DND-41 (cell line): ENCODE measurements around the gene MGAT5.

Experiments
- ATAC-seq: fragments of 200-7000 bp; cut with Tn5 transposase; 3 replicates; pipeline ENCODE4 v1.9.1; 2021; ENCODE audit warnings: low read depth; ENCODE audit not compliant: insufficient read depth
- DNase-seq: peaks from one replicate; pipeline ENCODE4 v3.0.0-alpha.2; 2020
- H2AFZ ChIP-seq: 2 replicates; pipeline ENCODE4 v1.6.0; 2012; ENCODE audit warnings: low read depth, low read length
- H3K27ac ChIP-seq: 2 replicates; pipeline ENCODE4 v1.5.1; 2012; ENCODE audit warnings: low read length, inconsistent platforms
- H3K27me3 ChIP-seq: fragments of 200-600 bp; sonication (generic); 2 replicates; pipeline ENCODE4 v1.6.0; 2012; ENCODE audit warnings: low read length, mild to moderate bottlenecking, inconsistent platforms; ENCODE audit not compliant: insufficient read depth, poor library complexity
- H3K36me3 ChIP-seq: 2 replicates; pipeline ENCODE4 v1.5.1; 2012; ENCODE audit warnings: low read length, inconsistent platforms; ENCODE audit not compliant: insufficient read depth
- H3K4me1 ChIP-seq: 2 replicates; pipeline ENCODE4 v1.5.1; 2012; ENCODE audit warnings: mild to moderate bottlenecking, low read length; ENCODE audit not compliant: insufficient read depth
- H3K4me2 ChIP-seq: 2 replicates; pipeline ENCODE4 v1.6.0; 2012; ENCODE audit warnings: mild to moderate bottlenecking, moderate library complexity, low read length, inconsistent platforms; ENCODE audit not compliant: insufficient read depth
- H3K4me3 ChIP-seq, 2 experiments: fragments of 200-600 bp in 1 of 2; shearing (Covaris generic) in 1 of 2; 2 replicates each; pipeline ENCODE4 v1.5.1; 2012 to 2016; ENCODE audit warnings: inconsistent platforms in 2 of 2, low read length in 2 of 2, mild to moderate bottlenecking in 2 of 2, low read depth in 1 of 2, moderate library complexity in 1 of 2
- H3K79me2 ChIP-seq: 2 replicates; pipeline ENCODE4 v1.6.0; 2012; ENCODE audit warnings: low read length, inconsistent platforms; ENCODE audit not compliant: insufficient read depth
- H3K9ac ChIP-seq: 2 replicates; pipeline ENCODE4 v1.6.0; 2012; ENCODE audit warnings: low read depth, mild to moderate bottlenecking, inconsistent platforms, low read length, moderate library complexity
- H3K9me3 ChIP-seq: 2 replicates; pipeline ENCODE4 v1.5.1; 2012; ENCODE audit warnings: low read length, moderate library complexity, mild to moderate bottlenecking, inconsistent platforms; ENCODE audit not compliant: insufficient read depth, severe bottlenecking
- H4K20me1 ChIP-seq: 2 replicates; pipeline ENCODE4 v1.6.0; 2012; ENCODE audit warnings: low read length; ENCODE audit not compliant: insufficient read depth
- EZH2 ChIP-seq: IDR thresholded peaks from 3 replicates; pipeline ENCODE4 v1.6.1; 2012; ENCODE audit warnings: borderline replicate concordance, low read depth, mild to moderate bottlenecking, moderate library complexity, low read length, inconsistent platforms; ENCODE audit not compliant: severe bottlenecking
- TF ChIP-seq, protein P1 (sequence below): IDR thresholded peaks from 2 replicates; pipeline ENCODE4 v1.5.1; 2012; ENCODE audit warnings: borderline replicate concordance, low read length, moderate library complexity, mild to moderate bottlenecking; ENCODE audit not compliant: poor library complexity, severe bottlenecking; ENCODE audit errors: extremely low read depth

Gene MGAT5

DNA sequence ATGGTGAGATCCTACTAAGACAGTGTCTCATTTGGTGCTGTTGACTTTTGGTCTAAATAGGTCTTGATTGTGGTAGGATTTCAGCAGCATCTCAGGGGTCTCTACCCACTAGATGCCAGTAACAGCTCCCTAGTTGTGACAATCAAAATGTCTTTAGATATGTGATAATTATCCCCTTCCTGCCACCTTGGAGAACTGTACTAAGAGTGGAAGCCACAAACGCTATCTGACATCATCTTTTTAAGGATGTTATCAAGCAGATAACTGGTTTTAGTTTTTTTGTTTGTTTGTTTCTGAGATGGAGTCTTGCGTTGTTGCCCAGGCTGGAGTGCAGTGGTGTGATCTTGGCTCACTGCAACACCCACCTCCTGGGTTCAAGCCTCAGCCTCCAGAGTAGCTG is 3.1 kb downstream of the MGAT5 start:
- ATAC-seq (no peak), DNase-seq (no peak)
- Histone ChIP-seq H3K4me1 (peaks cover 42% of the 10 kb centered on the region), H2AFZ (no peak overlapping the region), H3K27me3 (no peaks in the 10 kb centered on the region), H3K4me3 (no peak overlapping the region), H3K9ac (no peak overlapping the region), H3K9me3 (no peaks in the 10 kb centered on the region), H3K36me3 (peaks cover 23% of the 10 kb centered on the region), H4K20me1 (peaks cover 29% of the 10 kb centered on the region), H3K79me2 (peaks cover 42% of the 10 kb centered on the region), H3K4me2 (no peak overlapping the region), H3K27ac (peak overlapping the region; percentile 75)
- TF ChIP-seq, protein P1, sequence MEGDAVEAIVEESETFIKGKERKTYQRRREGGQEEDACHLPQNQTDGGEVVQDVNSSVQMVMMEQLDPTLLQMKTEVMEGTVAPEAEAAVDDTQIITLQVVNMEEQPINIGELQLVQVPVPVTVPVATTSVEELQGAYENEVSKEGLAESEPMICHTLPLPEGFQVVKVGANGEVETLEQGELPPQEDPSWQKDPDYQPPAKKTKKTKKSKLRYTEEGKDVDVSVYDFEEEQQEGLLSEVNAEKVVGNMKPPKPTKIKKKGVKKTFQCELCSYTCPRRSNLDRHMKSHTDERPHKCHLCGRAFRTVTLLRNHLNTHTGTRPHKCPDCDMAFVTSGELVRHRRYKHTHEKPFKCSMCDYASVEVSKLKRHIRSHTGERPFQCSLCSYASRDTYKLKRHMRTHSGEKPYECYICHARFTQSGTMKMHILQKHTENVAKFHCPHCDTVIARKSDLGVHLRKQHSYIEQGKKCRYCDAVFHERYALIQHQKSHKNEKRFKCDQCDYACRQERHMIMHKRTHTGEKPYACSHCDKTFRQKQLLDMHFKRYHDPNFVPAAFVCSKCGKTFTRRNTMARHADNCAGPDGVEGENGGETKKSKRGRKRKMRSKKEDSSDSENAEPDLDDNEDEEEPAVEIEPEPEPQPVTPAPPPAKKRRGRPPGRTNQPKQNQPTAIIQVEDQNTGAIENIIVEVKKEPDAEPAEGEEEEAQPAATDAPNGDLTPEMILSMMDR, result peak; percentile 22
- TF ChIP-seq EZH2, result no peak

DNA sequence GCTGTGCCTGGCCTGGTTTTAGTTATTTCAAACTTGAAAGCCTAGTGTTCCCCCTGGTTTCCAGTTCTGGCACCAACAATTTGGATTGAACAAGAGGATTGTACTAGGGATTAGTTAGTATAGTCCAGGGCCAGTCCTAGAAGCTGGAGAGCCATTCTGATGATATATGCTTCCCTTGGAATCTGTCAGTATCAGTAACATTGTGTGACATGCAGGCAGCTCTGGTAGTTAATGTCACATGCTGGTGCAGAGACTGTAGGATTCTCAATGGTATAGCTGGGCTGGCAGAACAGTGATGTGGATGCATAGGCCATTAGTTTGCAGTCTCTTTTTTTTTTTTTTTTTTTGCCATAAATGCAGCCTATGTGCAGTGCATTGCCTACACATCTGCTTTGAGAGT is 3.6 kb downstream of the MGAT5 start:
- Histone ChIP-seq H3K27me3 (no peaks in the 10 kb centered on the region), H3K4me1 (peaks cover 42% of the 10 kb centered on the region), H3K27ac (peak overlapping the region; percentile 75), H3K9me3 (no peaks in the 10 kb centered on the region), H4K20me1 (peaks cover 25% of the 10 kb centered on the region), H3K79me2 (peaks cover 37% of the 10 kb centered on the region), H3K36me3 (peaks cover 23% of the 10 kb centered on the region), H3K9ac (peak overlapping the region; percentile 22; the same call in 1 of the 2 replicates), H2AFZ (no peak overlapping the region), H3K4me2 (peak overlapping the region; percentile 47; the same call in 1 of the 2 replicates), H3K4me3 (no peak overlapping the region)
- no peak for TF ChIP-seq EZH2
- TF ChIP-seq, protein P1, result no peak
- ATAC-seq, result no peak
- DNase-seq, result no peak

DNA sequence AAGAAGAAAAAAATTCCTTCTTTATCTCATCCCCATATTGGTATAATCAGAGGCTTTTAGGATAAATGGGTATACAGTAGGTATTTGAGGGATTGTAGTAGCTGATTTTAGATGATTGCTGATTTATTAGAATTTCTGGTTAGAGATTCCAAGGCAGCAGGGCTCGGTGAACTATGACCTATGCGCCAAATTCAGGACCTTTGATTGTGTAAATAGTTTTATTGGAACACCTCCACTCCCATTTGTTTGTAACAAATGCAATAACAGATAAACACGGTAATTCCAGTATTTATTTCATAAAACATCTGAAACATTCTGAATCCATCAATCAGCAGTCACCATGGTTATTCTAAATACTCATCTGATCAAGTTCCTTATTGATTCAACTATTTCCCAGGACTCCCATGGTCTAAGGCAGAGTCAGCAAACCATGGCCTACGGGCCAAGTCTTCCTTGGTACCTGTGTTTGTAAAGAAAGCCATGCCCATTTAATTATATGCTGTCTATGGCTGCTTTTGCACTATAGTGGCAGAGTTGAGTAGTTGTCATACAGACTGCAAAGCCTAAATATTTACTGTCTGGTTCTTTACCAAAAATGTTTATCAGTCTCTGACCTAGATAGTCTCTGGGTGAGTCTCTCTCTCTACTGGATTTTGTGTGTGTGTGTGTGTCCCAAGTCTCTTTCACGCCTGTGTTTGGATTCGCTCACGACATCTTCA is 4.3 kb downstream of the MGAT5 start:
- Histone ChIP-seq H3K79me2 (peaks cover 36% of the 10 kb centered on the region), H2AFZ (no peak overlapping the region), H4K20me1 (peaks cover 30% of the 10 kb centered on the region), H3K36me3 (peaks cover 22% of the 10 kb centered on the region), H3K4me1 (peaks cover 42% of the 10 kb centered on the region), H3K27ac (peak overlapping the region; percentile 75), H3K4me3 (peak overlapping the region in 1 of 2 experiments; percentile 21; a peak in 1 of 4 replicates), H3K9me3 (no peaks in the 10 kb centered on the region), H3K27me3 (no peaks in the 10 kb centered on the region), H3K9ac (peak overlapping the region; percentile 22; the same call in 1 of the 2 replicates), H3K4me2 (peak overlapping the region; percentile 47)
- ATAC-seq (peak; percentile 53; the same call in 2 of the 3 replicates), DNase-seq (no peak)
- TF ChIP-seq, protein P1, result no peak
- TF ChIP-seq EZH2, result no peak
